HG02943 (cell line): ENCODE measurements around the gene STK33.

ENCODE experiments used
- ATAC-seq: cut with Tn5 transposase; IDR thresholded peaks from one replicate; pipeline ENCODE4 v1.9.1; 2021; ENCODE audit warnings: mild to moderate bottlenecking, low read depth, moderate library complexity; ENCODE audit not compliant: unreplicated experiment

Gene STK33

DNA sequence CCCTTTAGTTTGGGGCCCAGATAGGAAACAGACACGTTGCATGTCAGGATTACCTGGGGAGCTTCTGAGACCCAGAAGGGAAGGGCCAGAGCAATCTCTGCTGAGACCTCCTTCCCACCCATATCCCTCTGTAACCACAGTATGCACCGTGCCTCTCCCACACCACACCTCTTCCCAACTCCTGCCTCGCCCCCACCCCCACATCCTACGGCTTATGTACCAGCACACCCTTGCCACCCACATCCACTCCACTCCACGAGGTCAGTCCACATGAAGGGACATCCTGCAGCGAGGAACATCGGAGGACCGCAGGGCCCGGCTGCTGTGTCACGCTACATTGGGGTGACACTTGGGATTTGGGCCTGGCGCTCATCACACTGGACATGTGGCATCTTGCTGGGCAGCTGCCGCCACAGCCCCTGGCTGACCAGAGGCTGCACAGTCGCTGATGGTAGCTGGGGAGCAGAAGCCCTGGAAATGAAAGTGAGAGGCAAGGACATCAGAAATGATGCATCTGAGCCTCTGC is 212.1 kb downstream of the STK33 start:
- ATAC-seq = no peak

DNA sequence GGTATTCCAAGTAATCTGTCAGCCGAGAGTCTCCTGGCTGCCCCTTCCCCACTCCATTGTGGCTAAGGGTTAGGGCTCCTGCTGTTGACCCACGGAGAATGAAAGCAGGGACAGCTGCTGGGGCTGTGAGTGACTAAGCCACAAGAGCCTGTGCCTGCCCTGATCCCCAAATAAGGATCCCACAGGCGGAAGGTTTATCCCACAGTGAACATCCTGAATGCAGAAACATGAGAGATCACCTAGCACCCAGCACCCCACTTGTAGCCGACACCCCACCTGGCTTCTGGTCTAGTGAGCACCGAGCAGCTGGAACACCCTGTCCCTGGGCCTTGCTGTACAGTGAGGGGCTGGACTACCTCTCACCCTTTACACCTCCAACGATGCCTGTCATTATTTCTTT is 212.7 kb downstream of the STK33 start:
- ATAC-seq = no peak

DNA sequence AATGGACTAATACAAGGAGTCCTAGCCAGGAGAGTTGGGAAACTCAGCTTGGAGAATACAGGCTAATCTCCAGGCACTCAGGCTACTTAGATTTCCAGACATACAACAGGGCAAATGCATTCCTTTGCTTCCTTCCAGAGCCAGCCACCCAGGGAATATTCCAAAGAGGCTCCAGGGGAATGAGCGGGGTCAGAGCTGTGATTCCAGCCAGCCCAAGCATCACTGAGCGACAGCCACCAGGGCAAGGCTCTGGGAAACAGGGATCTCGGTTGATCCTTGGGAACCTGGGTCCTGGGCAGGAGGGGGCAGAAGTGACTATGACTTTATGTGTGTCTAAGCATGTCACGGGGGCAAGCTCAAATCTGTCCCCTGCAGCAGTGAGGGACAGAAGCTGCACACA is 218.1 kb downstream of the STK33 start:
- no peak for ATAC-seq

DNA sequence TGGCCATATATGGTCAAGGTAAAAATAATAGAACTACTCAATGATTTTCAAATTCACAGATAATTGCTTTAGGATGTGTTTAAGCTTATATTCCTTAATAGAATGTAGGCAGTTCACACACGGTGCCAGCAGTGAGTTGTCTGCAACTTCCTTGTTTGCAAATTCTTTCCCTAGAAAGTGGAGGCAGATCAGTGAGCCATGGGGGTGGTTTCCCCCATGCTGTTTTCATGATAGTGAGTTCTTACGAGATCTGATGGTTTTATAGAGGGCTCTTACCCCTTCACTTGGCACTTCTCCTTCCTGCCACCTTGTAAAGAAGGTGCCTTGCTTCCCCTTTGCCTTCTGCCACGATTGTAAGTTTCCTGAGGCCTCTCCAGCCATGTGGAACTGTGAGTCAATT is 218.6 kb downstream of the STK33 start:
- ATAC-seq = no peak

DNA sequence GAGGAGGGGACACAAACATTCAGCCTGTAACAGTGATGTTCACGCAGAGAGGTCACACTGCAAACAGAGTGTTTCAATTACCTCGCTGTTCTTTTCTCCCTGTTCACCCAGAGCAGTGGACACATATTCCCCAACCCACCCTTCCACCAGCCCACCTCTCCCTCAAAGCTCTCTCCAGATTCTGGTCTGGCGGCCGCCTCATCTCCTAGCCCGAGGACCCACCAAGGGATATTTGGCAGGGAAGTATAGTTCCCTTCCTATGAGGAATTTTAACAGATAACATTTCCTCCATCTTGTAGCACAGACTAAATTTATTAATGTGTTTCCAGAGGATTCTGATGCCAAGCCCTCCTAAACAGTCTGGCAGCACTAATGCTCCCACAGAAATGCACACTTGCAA is 219.3 kb downstream of the STK33 start:
- ATAC-seq = no peak

DNA sequence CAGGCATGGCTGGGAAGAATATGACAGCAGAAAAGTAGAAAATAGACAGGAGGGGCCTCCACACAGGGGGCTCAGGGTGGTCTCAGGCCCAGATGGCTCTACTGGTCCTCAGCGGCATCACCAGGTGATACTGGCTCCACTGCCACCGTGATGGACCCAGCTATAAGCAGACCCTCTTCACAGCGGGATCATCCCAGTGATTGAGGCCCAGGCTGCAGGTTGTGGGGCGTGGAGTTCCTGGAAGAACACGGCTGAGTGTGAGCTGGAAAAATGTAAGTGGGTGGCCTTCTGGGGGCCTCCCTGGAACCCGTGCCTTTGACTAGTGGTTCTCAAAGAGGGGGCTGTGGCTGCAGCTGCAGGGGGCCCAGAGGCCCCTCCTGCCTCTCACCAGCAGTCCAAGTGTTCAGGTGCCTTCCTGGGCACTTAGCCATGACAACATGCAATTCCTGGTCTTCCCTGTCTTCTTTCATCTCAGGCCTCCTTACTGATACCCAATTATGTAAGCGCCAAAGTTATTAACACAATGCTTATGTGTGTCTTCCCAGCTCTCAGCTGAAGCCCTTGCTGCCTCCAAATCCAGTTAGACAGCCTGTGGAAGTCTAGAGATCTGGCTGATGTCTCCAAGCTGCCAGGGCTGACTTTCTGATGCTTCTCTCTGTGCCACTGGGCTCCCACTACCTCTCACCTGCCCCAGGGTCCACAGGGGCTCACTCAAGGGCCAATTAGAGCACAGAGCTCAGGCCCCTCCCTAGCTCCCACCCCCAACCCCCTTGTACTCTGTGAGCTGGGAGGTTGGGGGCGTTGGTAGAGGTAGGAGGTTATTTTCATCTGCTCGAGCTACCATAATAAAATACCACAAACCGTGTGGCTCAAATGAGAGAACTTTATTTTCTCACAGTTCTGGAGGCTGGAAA is 220.3 kb downstream of the STK33 start:
- no peak for ATAC-seq

DNA sequence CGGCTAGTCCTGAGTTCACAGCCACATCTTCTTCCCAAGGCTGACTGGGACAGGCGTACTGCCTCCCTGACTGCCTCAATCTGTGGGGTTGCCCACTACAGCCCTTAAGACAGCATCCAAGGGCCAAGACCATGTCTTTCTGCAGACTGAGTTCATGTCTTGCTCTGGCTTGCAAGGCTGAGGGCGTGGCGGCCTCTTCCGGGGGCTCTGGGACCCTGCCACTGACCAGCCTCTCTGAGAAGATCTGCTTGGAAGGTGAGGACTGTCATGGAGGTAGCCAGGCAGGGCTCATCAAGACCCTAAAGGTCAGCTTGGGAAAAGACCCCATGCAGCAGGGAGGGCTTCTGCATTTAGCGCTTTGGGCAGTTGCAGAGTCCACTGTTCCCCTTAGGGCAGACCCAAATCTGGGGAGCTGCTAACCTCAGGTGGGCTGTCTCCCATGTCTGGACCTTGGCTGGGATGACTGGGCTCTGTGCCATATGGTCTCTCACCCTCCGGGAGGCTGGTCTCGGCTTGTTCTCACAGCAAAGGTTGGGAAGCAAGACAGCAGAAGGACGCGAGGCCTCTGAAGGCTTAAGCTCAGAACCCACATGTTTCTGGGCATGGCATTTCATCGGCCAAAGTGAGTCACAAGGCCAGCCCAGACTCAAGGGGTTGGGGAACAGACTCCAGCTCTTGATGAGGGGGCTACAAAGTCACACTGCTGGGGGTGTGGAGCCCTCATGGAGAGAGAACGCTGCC is 221.2 kb downstream of the STK33 start:
- ATAC-seq = no peak

DNA sequence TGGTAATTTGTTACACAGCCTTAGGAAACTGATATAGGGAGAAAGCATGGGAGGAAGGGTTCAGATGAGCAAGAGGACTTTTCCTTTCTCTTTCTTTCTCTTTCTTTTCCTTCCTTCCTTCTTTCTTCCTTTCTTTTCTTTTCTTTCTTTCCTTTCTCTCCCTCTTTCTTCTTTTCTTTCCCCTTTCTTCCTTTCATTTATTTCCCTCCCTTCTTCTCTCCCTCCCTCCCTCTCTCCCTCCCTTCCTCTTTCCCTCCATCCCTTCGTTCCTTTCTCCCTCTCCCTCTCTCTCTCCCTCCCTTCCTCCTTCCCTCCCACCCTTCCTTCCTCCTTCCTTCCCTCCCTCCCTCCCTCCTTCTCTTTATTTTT is 222.5 kb downstream of the STK33 start:
- no peak for ATAC-seq

DNA sequence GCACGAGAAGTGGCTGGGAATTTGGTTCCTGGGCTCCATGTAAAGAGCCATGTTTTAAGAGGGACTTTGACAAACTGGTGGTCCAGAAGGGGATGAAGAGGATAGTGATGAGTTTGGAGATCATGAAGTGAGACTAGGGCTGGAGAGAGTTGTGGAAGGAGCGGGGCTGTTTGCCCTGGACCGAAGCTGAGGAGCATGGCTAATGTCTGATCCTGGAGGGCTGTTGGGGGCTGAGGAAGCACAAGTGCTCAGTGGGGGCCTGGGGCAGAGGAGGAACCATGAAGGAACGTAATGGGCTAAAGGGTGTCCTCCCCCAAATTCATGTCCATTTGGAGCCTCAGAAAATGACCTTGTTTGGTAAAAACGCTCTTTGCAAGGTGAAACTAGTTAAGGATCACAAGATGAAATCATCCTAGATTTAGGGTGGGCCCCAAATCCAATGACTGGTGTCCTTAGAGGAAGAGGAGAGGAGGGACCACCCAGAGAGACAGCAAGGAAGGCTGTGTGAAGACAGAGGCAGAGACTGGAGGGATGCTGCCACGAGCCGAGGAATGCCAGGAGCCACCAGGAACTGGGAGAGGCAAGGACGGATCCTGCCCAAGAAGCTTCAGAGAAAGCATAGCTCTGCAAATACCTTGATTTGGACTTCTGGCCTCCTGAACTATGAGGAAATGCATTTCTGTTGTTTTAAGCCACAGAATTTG is 223.1 kb downstream of the STK33 start:
- no peak for ATAC-seq

DNA sequence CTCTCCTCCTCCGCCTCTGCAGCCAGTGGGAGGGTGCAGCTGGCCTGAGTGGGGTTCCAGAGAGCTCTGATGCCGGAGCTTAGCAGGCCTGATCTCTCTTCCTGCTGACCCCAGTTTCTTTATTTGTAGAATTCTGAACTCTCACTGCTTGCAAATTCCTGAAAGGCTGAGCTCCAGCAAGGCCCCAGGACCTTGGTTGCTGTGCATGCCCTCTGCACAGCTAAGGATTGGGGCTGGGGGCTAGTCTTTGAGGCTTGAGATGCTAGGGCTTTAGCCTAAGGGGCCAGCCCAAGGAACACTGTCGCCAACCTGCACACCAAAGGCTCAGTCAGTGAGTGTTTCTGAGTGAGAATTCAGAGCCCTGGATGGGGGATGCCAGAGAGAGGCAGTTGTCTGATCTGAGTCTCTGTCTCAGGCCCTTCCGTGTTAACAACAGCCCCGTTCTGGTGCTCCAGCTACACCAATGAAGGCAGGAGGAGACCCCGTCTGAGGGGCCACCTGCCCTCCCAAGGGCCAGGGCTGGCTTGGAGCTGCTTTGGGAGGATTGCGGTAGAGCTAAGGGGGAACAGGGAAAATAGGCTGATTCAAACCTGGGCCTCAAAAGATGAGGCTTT is 224.3 kb downstream of the STK33 start:
- no peak for ATAC-seq

DNA sequence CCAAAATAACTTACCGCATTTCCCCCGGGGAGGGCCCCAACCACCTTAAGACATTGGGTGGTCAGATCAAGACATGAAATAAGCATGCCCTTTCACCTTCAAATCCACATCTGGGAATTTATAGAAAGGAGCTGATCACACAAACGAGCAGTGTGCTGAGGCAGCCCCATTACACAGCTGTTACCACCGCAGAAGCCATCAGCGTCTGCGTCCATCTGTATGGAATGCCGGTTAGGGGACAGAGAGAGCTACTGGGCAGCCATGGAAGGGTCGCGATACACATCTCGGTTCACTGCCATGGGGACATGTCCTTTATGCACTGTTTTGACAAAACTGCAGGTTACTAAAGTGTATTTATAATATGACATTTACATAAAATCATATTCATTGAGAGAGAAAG is 225.3 kb downstream of the STK33 start:
- no peak for ATAC-seq

DNA sequence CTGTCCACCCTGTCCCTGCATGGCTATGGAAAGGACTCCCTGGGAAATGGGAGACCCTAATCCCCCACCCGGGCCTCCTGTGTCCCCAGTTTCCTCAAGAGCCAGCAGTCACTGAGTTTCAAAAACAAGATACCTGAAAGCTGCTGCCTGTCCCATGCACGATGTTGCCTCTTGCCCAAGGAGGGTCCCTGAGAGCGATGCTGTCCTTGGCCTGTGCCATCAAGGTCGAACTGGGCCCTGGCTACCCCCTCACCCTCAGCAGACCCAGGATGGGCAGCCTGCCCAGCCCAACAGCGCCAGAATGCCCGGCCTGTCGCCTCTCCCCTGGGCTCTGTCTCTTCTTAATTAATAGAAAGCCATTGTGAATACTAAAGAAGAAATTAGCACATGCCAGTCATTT is 225.8 kb downstream of the STK33 start:
- no peak for ATAC-seq

DNA sequence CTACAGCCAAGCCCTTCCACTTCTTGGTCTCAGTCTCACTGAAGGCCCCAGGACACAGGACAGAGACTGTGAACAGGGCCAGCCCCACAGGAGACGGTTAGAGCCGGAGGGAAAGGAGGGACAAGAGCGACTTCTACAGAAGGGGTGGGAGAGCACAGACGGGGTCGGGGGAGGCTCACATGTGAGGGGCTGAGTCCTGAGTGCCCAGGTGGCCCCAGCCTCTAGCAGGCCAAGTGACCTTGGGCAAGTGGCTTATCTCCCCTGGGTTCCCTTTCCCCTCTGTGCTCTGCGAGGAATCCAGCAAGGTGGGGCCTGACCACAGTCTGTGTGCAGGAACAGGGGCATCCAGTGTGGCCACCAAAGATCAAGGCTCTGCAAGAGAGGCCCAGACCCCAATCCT is 227.7 kb downstream of the STK33 start:
- ATAC-seq = no peak

DNA sequence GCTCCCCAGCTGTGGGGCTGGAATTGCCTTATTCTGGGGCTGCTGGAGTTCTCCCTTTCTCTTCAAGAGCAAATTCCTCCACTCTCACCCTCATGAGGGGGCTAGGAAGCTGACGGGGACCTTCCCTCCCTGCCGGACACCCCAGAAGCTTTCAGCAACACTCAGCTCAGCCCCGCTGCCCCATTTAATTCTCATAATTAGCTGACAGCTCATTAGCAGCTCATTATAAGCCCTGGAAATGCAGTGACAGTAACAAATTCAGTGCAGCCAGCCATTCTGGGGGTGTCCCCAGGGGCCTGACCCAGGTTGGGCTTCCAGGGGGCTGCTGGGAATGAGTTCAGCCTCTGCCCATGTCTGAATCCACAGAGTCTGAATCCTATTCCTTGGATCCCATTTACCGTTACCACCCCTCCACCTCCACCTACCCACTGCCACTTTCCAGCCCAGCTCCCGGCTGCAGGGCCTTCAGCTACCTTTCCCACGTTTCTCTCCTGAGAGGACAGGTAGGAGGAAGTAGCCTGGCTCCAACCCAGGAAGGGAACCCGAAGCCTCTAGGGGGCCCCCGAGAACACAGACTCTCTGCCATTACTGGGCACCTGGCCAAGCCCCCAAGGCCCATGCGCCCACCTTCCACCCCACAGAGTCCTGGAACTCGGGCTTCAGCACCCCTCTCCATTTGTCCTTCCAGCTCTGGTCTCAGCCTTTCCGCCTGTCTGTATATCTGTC is 228.6 kb downstream of the STK33 start:
- no peak for ATAC-seq

DNA sequence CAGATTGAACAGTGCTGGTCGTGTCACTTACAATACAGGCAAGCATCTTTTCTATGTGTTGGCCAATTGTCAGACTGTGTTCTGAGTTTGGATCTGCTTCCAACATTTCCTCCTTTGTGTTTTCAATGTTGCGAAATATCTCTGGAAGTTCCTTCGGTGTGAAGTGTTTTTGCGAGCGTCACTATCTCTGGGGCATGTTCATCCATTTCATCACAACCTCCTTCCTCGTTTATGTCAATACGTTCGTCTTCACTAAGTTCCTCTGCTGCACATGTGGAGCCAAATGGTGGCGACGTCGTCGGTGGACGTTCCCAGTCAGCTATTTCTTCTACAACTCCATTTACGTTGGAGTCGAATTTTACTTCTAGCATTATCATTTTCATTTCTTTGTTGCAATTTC is 230.1 kb downstream of the STK33 start:
- ATAC-seq = no peak

DNA sequence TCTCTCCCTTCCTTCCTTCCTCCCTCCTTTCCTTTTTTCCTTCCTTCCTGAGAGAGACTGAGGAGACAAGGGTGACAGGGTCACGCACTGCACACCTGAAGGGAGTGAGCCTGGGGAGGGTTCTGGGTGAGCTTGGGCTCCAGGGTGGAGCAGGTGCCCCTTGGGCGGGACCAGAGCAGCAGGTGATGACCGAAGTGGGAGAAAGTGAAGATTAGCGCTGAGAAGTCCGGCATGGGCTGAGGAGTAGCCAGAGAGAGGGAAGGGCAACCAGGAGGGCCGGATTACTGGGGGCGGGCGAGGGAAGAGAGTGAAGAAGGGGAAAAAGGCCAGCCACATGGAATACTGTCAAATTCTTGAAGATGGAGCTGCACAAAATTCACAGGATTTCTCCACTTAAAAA is 231.1 kb downstream of the STK33 start:
- no peak for ATAC-seq

DNA sequence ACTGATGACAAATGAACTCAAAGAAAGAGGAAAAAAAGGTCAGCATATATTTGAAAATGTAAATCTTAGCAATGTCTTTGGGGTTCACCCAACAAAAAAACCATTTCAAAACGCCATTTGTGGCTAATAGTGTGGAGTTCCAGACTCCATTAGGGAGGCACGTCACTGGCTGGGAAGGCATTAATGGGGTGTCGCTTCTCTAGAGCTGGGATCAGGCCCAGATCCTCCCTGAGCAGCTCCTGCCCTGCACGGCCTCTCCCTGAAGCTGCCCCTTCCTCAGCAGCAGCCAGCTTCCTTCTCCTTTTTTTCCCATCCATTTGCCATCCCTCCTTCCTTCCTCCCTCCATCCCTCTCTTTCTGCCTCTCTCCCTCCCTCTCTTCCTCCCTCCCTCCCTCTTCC is 231.5 kb downstream of the STK33 start:
- no peak for ATAC-seq

DNA sequence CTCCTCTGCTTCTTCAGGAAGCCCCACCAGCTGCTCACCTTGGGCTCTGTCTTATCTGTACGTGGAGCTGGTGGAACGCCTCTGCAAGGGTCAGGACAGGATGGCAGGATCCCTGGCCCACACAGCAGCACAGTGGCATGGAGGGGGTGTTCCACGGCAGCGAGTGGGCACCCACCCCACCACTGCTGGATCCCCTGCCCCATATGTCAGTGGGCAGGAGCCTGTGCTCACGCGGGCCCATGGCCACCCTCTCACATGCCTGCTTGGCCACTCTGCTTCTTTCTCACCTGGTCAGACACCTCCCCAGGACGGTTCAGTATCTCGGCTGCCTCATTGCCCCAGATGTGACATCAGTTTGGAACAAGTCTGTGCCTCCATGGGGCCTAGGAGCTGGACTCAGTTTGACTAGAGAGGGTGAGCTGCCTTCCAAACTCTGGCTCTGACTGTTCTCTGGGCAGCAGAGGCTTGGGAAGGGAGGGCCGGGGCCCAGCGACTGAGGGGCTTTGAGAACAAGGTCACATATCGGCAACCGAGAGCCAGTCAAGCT is 232.3 kb downstream of the STK33 start:
- no peak for ATAC-seq

DNA sequence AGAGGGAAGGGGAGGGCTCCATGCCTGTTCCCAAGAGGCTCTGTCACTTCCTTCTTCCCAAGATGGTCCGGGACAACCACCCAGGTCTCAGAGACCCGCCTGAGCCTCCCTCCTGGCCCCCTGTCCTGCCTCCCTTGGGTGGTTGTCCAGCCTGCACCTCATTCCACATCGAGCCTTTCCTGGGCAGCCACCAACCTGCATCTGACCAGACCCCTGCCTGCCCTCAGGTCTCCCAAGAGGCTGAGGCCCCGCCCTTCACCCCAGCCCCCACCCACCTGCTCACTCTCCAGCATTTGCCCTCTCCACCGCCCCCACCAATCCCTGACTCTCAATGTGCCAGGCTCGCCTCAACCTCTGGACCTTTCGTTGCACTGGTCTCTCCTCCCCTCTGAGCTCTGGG is 232.8 kb downstream of the STK33 start:
- no peak for ATAC-seq
